ENCODE results near the gene SLC47A1.

DNA sequence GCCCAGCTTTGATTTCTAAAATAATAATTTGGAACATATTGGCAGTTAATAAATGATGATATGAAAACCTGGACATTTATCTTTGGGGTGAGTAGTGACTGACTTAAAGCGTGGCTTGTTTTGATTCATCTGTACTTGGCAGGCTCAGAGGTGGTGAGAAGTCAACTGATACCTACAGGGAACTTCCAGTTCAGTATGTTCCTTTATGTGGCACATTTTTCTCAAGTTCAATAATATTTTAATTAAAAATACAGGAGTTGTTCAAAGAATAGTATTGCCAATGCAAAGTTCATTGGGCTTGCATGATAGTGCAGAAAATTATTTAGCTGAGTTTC lies 34.3 kb downstream of the SLC47A1 start:
- TF ChIP-seq CTCF (IDR thresholded peaks at IDR 0.05) (no peak), EZH2 (IDR thresholded peaks at IDR 0.05; ENCODE audit: borderline replicate concordance, insufficient read depth, low read depth, low read length, poor library complexity, severe bottlenecking) (no peak)
